Activated CD8-positive, alpha-beta memory T cell treated with anti-CD3 and anti-CD28 coated beads, Interleukin-2, amount 50 U/mL, for 1 hour (primary cell): ENCODE data around the gene TBPL2.
"Not testable (repeated sequence)": the region's sequence is repeated elsewhere in the genome, so short reads cannot be mapped to it uniquely, and the experiment has no call there.

ENCODE experiments used
- DNase-seq: peaks from one replicate; pipeline ENCODE4 v3.0.0-alpha.2; 2020; ENCODE audit errors: extremely low read depth

TBPL2 gene

DNA sequence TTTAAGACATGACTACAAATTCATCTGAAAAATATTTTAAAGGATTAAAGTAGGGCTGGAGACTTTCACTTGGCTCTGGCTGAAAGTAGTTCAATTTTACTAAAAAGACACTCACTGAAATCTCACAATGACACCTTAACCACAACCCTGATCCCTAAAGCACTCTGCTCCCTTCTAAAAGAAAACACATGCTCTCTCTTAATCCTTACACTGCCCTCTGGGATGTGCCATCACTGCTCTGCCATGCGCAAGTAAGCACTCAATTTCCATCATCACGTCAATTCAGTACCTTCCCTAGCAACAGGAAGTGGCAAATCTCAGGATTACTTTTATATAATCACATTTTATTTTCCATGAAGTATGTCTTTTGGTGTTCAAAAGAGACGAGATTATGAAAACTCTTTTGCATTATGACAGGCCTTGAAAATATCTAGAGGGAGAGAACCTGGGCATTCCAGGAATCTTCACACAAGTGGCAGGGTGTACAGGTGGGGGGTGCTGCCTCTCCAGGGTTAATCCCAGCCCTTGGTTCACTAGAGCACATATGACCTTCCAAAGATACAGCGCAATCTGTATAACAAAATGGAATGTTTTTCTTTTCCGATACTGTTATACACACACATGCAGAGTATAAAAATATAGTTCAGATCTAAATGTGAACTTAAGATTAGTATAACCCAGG lies 36.1 kb downstream of the TBPL2 start:
- no peak for DNase-seq

DNA sequence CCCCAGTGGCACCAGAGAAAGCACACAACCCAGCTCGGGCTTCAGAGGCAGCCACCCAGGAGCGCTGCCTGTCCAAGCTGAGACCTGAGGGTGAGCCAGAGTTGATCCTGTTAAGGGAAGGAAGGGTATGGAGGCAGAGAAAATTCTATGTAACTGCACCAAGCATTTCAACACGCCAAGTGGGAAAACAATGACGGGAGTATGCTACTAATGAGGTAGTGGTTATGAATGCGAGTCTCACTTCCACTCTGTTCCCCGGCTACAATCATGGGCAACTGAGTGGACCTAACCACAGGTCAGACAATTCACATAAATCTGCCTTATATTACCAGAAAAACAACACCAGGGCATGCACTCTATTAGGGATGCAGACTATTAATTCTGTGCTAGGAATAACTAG lies 38.7 kb downstream of the TBPL2 start:
- no peak for DNase-seq

DNA sequence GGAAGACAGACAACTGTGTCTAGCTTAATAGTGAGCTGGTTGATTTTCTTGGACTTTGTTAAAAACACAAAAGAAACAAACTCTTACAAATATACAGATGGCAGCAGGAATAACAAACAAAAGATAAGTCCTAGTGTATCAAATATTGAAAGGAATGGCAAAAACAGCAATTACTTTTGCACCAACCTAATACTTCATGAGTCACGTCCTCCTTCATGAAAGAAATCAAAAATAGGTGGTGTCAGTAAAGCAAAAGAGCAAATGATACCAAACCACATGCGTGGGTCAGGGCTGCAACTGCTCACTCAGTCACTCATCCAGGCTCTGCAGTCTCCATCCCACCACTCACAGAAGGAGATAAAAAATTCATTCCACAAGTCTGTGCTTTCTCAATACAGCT lies 40.6 kb downstream of the TBPL2 start:
- DNase-seq = no peak

DNA sequence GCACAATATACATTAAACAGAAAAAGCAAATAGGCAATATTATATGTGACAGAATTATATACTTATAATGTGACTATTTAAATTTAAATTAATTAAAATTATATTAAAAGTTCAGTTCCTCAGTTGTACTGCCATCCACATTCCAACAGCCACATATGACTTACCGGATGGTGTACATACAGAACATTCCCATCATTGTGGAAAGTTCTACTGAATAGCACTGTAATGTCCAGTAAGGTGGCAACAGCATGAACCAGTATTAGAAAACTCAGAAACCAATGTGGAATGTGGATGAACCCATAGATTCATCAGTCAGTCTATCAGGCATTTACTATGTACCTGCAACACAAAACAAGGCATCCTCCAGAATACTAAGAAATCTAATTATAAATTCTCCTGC lies 41.2 kb downstream of the TBPL2 start:
- no peak for DNase-seq

DNA sequence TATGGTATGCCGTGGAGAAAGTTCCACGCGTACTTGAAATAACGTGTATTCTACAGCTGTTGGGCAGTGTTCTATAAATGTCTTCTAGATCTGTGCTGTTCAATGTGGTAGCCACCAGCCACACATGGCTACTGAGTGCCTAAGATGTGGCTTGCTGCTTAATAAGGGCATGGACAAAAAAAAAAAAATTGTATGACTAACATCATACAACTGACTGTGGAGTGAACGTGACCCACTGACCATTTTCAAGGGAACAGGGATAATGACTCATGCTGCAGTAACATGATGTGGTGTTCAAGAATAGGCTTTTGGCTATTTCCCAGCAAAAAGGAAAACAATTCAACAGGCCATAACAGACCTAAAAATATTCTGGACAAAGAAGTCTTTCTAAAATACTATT lies 41.7 kb downstream of the TBPL2 start:
- DNase-seq = no peak

DNA sequence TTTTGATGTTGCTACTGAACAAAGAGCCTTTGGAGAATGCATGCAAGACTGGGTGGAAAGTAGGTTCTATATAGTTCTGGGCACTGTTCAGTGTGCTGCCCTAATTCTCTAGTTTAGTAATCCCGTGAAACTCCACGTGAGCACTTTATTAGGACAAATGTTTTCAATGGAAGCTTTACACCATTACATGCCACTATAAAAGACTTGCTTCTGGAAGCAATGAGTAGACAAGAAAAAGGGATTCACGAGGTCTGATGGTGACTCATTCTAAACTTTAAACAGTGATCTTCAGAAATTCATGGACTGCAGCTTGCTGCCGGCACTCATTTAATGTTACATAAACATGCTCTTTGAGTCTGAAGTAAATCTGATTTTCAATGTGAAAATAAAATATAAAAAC lies 51.1 kb downstream of the TBPL2 start:
- DNase-seq = no peak

- no peak for DNase-seq
Observed at GRCh38 chr14:55388160-55388559, 52.3 kb downstream of the TBPL2 start.

DNA sequence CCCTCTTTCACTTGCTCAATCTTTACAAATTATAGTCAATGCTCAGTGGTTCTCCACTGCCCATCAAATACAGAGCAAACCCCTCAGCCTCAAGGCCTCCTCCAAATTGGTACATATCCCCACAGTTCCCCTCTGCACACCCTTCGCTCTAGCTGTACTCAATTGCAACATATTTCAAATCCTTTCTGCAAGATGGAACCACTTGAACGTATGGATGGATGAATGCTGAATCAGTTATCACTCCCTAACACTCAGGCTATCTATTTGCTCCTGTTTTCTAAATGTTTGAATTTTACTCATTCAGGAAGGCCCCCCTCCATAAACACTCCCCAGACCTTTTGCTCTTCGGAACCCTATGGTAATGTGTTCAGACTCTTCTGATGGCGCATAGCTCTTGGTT lies 53.3 kb downstream of the TBPL2 start:
- DNase-seq = no peak

GRCh38 chr14:55386037-55386808 lies 54.2 kb downstream of the TBPL2 start:
- no peak for DNase-seq

GRCh38 chr14:55384536-55384935 lies 55.9 kb downstream of the TBPL2 start:
- no peak for DNase-seq

- no peak for DNase-seq
Observed at GRCh38 chr14:55383541-55384140, 56.8 kb downstream of the TBPL2 start.

DNA sequence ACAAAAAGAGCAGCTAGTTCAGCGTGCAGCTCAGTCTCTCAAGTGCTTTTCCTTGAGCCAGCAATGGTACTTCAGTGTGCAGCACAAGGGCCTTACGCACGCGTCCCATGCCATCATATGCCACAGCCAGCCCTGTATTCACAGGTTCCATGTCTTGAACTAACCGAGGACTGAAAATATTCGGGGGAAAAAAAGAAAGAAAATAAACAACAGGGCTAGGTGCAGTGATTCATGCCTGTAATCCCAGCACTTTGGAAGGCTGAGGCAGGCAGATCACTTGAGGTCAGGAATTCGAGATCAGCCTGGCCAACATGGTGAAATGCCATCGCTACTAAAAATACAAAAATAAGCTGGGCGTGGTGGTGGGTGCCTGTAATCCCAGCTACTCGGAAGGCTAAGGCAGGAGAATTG lies 57.4 kb downstream of the TBPL2 start:
- not testable (repeated sequence) for DNase-seq

- DNase-seq = no peak
Observed at GRCh38 chr14:55382483-55382882, 57.9 kb downstream of the TBPL2 start.

DNA sequence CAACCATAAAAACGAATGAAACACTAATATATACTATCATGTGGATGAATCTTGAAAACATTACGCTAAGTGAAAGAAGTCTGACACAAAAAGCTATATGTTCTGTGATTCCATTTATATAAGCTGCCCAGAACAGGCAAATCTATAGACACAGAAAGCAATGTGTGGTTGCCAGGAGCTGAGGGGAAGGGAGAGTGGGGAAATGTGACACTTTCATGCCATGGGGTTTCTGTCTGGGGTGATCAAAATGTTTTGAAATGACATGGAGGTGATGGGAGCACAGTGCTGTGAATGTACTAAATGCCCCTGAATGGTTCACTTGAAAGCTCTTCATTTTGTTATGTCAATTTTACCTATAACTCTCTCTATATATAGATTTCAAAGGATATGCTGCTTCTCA lies 58.9 kb downstream of the TBPL2 start:
- no peak for DNase-seq

DNA sequence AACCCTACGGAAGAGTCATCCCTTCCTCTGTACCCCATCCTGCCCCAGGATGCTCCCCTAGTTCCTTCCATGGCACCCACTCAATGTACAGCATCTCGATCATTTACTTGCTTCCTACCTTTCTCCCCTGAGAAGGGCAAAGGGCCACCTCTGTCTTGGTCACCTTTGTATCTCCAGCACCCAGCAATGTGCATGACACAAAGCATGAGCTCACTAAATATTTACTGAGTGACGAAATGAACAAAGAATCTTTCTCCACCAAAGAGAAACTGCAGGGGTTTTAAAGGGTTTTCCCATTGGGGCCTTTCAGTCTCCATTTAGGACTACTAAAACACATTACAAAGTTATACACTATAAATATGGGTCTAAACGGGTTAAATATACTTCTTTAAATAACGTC lies 59.4 kb downstream of the TBPL2 start:
- DNase-seq = no peak

- no peak for DNase-seq
Observed at GRCh38 chr14:55377236-55377635, 63.2 kb downstream of the TBPL2 start.

- DNase-seq = no peak
Observed at GRCh38 chr14:55374771-55375170, 65.6 kb downstream of the TBPL2 start.

DNA sequence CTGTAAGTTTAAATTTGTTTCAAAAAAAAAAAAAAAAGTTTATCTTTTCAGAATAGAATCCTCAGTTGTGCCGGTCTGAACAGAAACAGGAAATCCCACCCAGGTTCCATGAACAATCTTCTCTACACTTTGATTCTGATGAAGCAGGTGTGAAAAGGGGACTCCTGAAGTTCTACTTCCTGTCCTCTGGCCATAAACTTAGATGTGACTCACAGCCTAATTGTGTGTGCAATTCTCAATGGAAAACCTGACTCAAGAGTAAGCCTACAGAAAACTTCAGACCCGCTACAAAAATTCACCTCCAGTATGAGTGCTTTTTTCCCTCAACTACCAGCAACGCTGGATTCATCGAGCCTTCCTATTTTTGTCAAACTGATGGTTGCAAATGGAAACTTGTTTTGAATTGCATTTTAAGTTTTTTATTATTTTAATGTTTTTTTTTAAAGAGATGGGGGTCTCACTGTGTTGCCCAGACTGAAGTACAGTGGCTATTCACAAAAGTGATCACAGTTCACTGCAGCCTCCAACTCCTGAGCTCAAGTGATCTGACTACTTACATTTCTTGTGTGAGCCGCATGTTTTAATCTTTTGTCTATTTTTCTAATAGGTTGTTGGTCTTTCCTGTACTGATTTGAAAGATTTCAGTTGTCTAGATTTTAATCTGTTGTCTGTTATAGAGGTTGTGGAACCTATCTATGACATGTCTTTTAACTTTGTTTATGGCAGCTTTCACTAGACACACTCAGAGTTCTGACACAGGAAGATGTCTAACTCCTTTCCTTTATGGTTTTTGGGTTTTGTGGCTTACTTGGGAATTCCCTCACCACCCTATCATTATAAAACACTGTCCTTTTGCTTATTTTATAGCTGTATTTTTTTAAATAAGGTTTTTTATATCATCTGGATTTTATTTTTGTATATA lies 66.4 kb downstream of the TBPL2 start:
- DNase-seq = peak; percentile 11

GRCh38 chr14:55372825-55373224 lies 67.6 kb downstream of the TBPL2 start:
- DNase-seq = no peak

DNA sequence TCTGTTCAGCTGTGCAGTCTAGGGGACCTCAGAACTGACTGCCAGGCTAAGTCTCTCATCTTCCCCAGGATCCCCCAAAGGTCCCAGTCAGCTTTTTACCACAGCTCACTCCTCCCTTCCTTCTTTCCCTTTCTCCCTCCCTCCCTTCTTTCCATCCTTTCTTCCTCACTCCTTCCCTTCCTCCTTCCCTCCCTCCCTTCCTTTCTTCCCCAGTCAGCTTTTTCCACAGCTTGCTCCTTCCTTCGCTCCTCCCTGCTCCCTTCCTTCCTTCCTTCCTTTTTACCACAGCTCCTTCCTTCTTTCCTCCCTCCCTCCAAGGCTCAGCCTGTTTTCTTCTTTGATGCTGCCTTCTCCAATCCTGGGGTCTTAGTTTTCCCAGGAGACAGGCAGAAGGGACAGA lies 68.0 kb downstream of the TBPL2 start:
- DNase-seq = no peak

DNA sequence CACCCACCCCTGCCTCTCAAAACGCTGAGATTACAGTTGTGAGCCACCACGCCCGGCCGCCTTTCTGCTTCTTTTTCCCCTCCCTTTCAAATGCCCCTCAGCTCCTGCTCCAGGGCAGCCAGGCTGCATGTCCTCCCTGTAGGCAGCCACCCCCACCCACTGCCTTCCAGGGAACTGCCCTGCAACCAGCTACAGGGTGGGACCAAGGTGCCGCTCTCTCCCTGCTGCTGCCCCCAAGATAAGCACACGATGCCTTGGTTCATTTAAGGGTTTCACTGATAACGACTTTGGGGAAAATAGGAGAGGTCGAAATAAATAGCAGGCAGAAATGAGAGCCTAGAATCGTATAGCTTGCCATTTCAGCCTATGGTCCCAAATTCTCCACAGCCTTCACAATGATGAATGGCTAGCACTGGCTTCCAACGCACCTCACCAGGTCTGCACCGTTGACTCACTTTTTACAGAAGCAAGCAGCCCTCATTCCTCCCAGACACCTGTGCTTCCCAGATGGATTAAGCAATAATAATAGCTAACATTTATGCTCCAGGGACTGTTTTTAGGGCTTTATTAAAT lies 69.4 kb downstream of the TBPL2 start:
- DNase-seq = no peak

- no peak for DNase-seq
Observed at GRCh38 chr14:55366271-55366670, 74.1 kb downstream of the TBPL2 start.
